Common myeloid progenitor, CD34-positive (primary cell): ENCODE measurements around the gene UNC79.

Experiments
- CTCF ChIA-PET: fragments of 350-600 bp; sonication (Branson Sonifier 250); formaldehyde crosslinking; loops from one replicate; lab custom pipeline; 2021; ENCODE audit warnings: antibody characterized with exemption; lab: Charles Lee
- POLR2A ChIA-PET: fragments of 350-600 bp; sonication (Branson Sonifier 250); formaldehyde crosslinking; loops from one replicate; lab custom pipeline; 2021; ENCODE audit warnings: antibody characterized with exemption; lab: Charles Lee
- DNase-seq, 3 donors: peaks; one replicate each; pipeline versions ENCODE4 v3.0.0 to v3.0.0-alpha.2; 2013
- H3K27ac ChIP-seq, 2 experiments: 1 replicate in 1 of 2; 2 replicates in 1 of 2; pipeline ENCODE4 v1.7.0; 2013; ENCODE audit warnings: inconsistent platforms in 2 of 2, low read length in 2 of 2, mild to moderate bottlenecking in 2 of 2, low read depth in 1 of 2, moderate library complexity in 1 of 2; ENCODE audit not compliant: severe bottlenecking in 2 of 2, insufficient read depth in 1 of 2, poor library complexity in 1 of 2
- H3K27me3 ChIP-seq, 5 experiments: replicated peaks in 2 of 5; 1 replicate in 3 of 5; 2 replicates in 2 of 5; pipeline versions ENCODE4 v1.6.1 to v1.7.0; 2013; ENCODE audit warnings: low read length in 4 of 5, mild to moderate bottlenecking in 2 of 5, moderate library complexity in 2 of 5, inconsistent platforms in 1 of 5; ENCODE audit not compliant: insufficient read depth in 5 of 5, control insufficient read depth in 4 of 5
- H3K36me3 ChIP-seq, 4 experiments: 1 replicate in 2 of 4; 2 replicates in 2 of 4; pipeline versions ENCODE4 v1.6.1 to v1.7.0; 2013; ENCODE audit warnings: low read length in 3 of 4, control low read depth in 1 of 4, mild to moderate bottlenecking in 1 of 4; ENCODE audit not compliant: control insufficient read depth in 4 of 4, insufficient read depth in 4 of 4
- H3K4me1 ChIP-seq, 4 experiments: 1 replicate in 3 of 4; 2 replicates in 1 of 4; pipeline versions ENCODE4 v1.6.1 to v1.7.1; 2013; ENCODE audit warnings: low read length in 3 of 4, mild to moderate bottlenecking in 3 of 4, control low read depth in 1 of 4, inconsistent platforms in 1 of 4, moderate library complexity in 1 of 4; ENCODE audit not compliant: control insufficient read depth in 4 of 4, insufficient read depth in 4 of 4; ENCODE audit errors: control extremely low read depth in 1 of 4
- H3K4me3 ChIP-seq, 7 experiments: 1 replicate in 4 of 7; 2 replicates in 3 of 7; pipeline versions ENCODE4 v1.5.1 to v1.7.0; 2013; ENCODE audit warnings: mild to moderate bottlenecking in 7 of 7, low read length in 6 of 7, moderate library complexity in 6 of 7, inconsistent platforms in 2 of 7, low read depth in 2 of 7, control low read depth in 1 of 7; ENCODE audit not compliant: insufficient read depth in 4 of 7, control insufficient read depth in 1 of 7; ENCODE audit errors: extremely low read depth in 1 of 7
- H3K9me3 ChIP-seq, 5 experiments: 1 replicate in 4 of 5; 2 replicates in 1 of 5; pipeline versions ENCODE4 v1.6.1 to v1.7.1; 2013; ENCODE audit warnings: low read length in 4 of 5, mild to moderate bottlenecking in 2 of 5, inconsistent platforms in 1 of 5, low read depth in 1 of 5, moderate library complexity in 1 of 5; ENCODE audit not compliant: control insufficient read depth in 4 of 5, insufficient read depth in 2 of 5; ENCODE audit errors: control extremely low read depth in 1 of 5
- WGBS: methylation state at CpG from one replicate; pipeline ENCODE4 v1.1.5; 2013; ENCODE audit not compliant: insufficient coverage; 5-methylcytosine and 5-hydroxymethylcytosine counted together

The UNC79 gene

GRCh38 chr14:93540235-93540634 is 109.5 kb downstream of the UNC79 start:
- no peak overlapping the region for H3K4me3 ChIP-seq
- WGBS = 70% methylated on average over 1 of the region's 1 CpG
- no peak for DNase-seq
- H3K4me1 ChIP-seq = no peaks in the 10 kb centered on the region
- ChIA-PET POLR2A (no interaction called here), CTCF (interaction anchor here (0.9 kb wide), 1 partner anchor 10 kb away, joined by 3 read pairs; no protein-coding TSS in a partner anchor)
- H3K9me3 ChIP-seq = no peaks in the 10 kb centered on the region
- H3K27me3 ChIP-seq = peaks cover 0 to 5% (median 0%) of the 10 kb centered on the region in 5 experiments
- no peaks in the 10 kb centered on the region for H3K36me3 ChIP-seq
- no peak overlapping the region for H3K27ac ChIP-seq

DNA sequence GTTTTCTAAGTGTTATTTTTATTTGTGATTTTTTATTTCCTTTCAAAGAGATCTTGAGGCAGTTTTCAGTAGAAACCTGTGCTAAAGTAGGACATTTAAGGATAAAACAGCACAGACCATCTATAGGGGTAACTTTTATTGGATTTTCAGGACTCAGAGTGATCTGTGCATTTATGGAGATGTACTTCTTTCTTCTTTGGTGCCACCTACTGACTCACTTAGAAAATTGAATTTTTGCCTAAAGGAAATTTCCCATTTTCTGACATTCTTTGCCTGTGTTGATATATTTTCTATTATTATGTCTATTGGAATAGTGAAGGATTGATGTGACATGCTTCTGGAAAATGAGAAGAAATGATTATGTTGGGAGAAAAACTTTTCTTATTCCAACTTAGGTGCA is 113.0 kb downstream of the UNC79 start:
- ChIA-PET CTCF (no interaction called here), POLR2A (no interaction called here)
- Histone ChIP-seq H3K27ac (no peak overlapping the region), H3K36me3 (no peaks in the 10 kb centered on the region), H3K4me3 (no peak overlapping the region), H3K9me3 (no peaks in the 10 kb centered on the region), H3K27me3 (peaks cover 0 to 8% (median 3%) of the 10 kb centered on the region in 5 experiments), H3K4me1 (no peaks in the 10 kb centered on the region)
- peak in 2 of 3 donors; percentile 9 to 22 for DNase-seq

- POLR2A ChIA-PET = no interaction called here
- no peak for DNase-seq
- no peak overlapping the region for H3K27ac ChIP-seq
- H3K4me1 ChIP-seq = no peaks in the 10 kb centered on the region
- no CpG with 5 or more reads among the region's 3 CpGs for WGBS
- CTCF ChIA-PET = no interaction called here
- H3K27me3 ChIP-seq = peaks cover 0 to 8% (median 3%) of the 10 kb centered on the region in 5 experiments
- H3K4me3 ChIP-seq = no peak overlapping the region
- H3K9me3 ChIP-seq = no peaks in the 10 kb centered on the region
- H3K36me3 ChIP-seq = no peaks in the 10 kb centered on the region
Measured at GRCh38 chr14:93544212-93544611, 113.5 kb downstream of the UNC79 start.

DNA sequence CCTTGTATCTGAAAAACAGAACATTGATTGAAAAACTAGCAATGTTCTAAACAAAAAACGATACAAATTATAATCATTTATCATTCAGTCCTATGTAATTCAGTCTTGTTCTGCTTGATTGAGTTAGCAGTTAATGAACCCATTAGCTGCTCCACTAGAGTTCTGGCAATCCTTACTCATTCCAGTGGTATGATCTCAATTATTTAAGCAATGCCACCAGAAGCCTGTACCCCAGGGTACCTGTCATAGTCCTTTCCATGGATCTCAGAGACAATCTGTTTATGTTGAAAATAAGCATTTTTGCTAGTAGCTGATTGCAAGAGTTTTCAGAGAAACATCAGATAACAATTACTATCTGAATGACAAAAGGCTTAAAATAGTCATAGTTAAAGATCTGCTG is 115.9 kb downstream of the UNC79 start:
- ChIA-PET POLR2A (no interaction called here), CTCF (interaction anchor here (0.8 to 2.1 kb wide), 2 partner anchors 10 to 312 kb away, joined by 3 to 7 read pairs; no protein-coding TSS in a partner anchor)
- Histone ChIP-seq H3K36me3 (no peaks in the 10 kb centered on the region), H3K27ac (no peak overlapping the region), H3K4me3 (no peak overlapping the region), H3K27me3 (peaks cover 0 to 6% (median 3%) of the 10 kb centered on the region in 5 experiments), H3K4me1 (no peaks in the 10 kb centered on the region), H3K9me3 (no peaks in the 10 kb centered on the region)
- DNase-seq = no peak
- no CpG with 5 or more reads among the region's 1 CpG for WGBS

DNA sequence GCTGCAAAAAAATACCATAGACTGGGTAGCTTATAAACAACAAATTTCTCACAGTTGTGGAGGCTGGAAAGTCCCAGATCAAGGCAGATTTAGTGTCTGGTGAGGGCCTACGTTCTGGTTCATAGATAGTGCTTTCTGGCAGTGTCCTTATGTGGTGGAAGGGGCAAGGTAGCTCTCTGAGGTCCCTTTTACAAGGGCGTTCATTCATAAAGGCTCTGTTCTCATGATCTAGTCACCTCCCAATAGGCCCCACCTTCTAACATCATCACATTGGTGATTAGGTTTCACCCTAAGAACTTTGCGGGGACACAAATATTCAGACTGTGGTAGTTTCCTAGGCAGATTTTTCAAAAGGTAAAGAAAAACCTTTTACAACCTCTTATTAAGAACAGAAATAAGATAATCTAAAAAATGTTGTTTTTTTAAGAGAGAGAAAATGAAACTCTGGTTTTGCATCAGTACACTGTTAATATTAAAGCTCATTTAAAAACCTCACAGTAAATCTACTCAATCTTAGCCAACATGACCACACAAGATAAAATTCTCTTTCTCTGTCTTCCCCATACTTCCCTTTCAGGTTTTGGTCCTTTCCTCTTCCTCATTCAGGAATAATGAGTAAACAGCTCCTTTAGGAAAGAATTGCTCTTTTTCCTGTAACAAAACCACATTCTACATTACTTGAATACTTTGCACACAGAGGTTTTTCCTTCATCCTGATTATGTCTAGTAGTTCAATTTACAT is 117.5 kb downstream of the UNC79 start:
- H3K4me3 ChIP-seq = no peak overlapping the region
- H3K9me3 ChIP-seq = no peaks in the 10 kb centered on the region
- ChIA-PET CTCF (no interaction called here), POLR2A (no interaction called here)
- peaks cover 0 to 4% (median 3%) of the 10 kb centered on the region in 5 experiments for H3K27me3 ChIP-seq
- no peaks in the 10 kb centered on the region for H3K36me3 ChIP-seq
- DNase-seq = no peak
- no peaks in the 10 kb centered on the region for H3K4me1 ChIP-seq
- WGBS = 60% methylated on average over 1 of the region's 3 CpGs
- H3K27ac ChIP-seq = no peak overlapping the region

- Histone ChIP-seq H3K36me3 (no peaks in the 10 kb centered on the region), H3K4me3 (no peak overlapping the region), H3K9me3 (no peaks in the 10 kb centered on the region), H3K4me1 (no peaks in the 10 kb centered on the region), H3K27me3 (peaks cover 0 to 4% (median 3%) of the 10 kb centered on the region in 5 experiments), H3K27ac (no peak overlapping the region)
- ChIA-PET CTCF (no interaction called here), POLR2A (no interaction called here)
- DNase-seq = no peak
Measured at GRCh38 chr14:93549595-93549994, 118.9 kb downstream of the UNC79 start.

GRCh38 chr14:93564918-93565317 is 134.2 kb downstream of the UNC79 start:
- no peak for DNase-seq
- ChIA-PET CTCF (no interaction called here), POLR2A (no interaction called here)
- no peak overlapping the region for H3K4me3 ChIP-seq
- no peaks in the 10 kb centered on the region for H3K4me1 ChIP-seq
- no peak overlapping the region for H3K27ac ChIP-seq
- H3K36me3 ChIP-seq = no peaks in the 10 kb centered on the region
- no peaks in the 10 kb centered on the region for H3K9me3 ChIP-seq
- over 99% methylated on average over 9 of the region's 9 CpGs for WGBS
- H3K27me3 ChIP-seq = peaks cover 0 to 3% (median 0%) of the 10 kb centered on the region in 5 experiments
